GM12892 (cell line): ENCODE data around the gene GPC5.

Source experiments
- POLR2A ChIP-seq: IDR thresholded peaks from 2 replicates; pipeline ENCODE4 v1.6.1; 2011; ENCODE audit warnings: low read depth, low read length, control low read depth
- POLR2AphosphoS5 ChIP-seq: IDR thresholded peaks from 2 replicates; pipeline ENCODE4 v1.6.1; 2011; ENCODE audit warnings: low read depth, low read length, control low read depth

DNA sequence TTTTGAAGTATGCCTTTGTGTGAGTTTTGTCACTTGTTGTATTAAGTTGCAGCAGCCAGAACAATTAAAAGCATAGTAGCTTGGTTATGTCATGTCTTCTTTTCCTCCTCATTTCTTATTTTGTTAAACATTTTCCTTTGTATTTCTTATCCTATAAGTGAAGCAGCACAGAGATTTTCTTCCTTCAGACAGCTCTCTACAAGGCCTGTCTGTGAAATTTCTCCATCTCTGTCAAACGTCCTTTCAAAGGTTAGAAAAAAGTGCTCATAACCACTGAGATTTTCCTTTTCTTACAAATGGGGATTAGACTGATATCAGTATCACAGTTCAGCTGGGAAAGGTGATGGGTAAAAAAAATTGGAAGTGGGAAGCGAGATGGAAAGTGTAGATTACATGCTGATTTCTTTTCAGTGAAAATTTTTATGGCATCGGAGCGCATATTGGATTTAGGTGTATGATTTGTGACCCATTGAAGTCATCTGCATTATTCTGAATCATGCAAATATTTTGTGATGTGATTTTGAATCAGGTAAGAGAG lies 71.7 kb downstream of the GPC5 start:
- TF ChIP-seq POLR2A (no peak), POLR2AphosphoS5 (no peak)
